Activated CD4-positive, alpha-beta T cell treated with anti-CD3 and anti-CD28 coated beads, Interleukin-10, Interleukin-2, amounts not matched to agents 100 ng/mL and 50 ng/mL, durations not matched to agents 16 hours and 8 hours (primary cell): ENCODE data around the gene APBA3.

Experiments
- DNase-seq: peaks from one replicate; pipeline ENCODE4 v3.0.0-alpha.2; 2020

Gene APBA3

GRCh38 chr19:3761382-3762129 lies at the start of gene APBA3:
APBA3 (minus strand) TSS chr19:3761692; CDS start chr19:3760264, 1,428 bp downstream.
- peak; percentile 98 for DNase-seq

GRCh38 chr19:3810708-3811355 lies 49.3 kb upstream of the APBA3 start:
- no peak for DNase-seq

DNA sequence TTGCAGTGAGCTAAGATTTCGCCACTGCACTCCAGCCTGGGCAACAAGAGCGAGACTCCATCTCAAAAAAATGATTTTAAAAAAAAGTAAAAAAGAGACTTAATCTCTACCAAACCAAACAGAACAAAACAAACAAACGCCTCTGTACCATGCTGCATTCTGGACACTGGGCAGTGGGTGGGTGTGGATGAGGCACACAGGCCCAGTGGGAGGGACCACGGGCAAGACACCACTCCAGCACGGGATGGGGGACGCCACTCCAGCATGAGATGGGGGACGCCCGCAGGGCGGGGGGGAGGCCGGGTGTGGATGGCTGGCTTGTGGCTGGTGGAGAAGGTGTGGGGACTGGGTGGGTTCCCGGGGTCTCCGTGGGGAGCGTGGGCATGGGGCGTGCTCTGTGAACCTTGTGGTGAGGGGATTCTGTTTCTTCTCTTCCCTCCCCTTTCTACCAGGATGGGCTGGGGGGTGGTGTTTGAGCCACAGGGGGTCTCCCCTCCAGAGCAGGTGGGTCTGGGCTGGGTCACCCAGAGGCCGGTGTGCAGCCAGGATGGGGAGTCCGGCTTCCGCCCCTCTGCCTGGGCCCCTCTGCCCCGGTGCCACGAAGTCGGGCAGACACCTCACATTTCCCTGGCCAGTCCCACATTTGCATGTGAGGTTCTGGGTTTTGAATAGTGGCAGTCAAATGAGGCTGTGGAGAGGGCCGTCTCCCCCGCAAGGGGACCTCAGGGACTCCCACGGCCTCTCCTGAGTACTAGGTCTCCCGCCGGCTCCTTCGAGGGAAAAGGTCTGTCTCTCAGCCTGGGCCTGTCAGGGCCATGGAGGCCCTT lies 48.6 kb upstream of the APBA3 start:
- no peak for DNase-seq

- no peak for DNase-seq
Measured at GRCh38 chr19:3808420-3809143, 47.1 kb upstream of the APBA3 start.

DNA sequence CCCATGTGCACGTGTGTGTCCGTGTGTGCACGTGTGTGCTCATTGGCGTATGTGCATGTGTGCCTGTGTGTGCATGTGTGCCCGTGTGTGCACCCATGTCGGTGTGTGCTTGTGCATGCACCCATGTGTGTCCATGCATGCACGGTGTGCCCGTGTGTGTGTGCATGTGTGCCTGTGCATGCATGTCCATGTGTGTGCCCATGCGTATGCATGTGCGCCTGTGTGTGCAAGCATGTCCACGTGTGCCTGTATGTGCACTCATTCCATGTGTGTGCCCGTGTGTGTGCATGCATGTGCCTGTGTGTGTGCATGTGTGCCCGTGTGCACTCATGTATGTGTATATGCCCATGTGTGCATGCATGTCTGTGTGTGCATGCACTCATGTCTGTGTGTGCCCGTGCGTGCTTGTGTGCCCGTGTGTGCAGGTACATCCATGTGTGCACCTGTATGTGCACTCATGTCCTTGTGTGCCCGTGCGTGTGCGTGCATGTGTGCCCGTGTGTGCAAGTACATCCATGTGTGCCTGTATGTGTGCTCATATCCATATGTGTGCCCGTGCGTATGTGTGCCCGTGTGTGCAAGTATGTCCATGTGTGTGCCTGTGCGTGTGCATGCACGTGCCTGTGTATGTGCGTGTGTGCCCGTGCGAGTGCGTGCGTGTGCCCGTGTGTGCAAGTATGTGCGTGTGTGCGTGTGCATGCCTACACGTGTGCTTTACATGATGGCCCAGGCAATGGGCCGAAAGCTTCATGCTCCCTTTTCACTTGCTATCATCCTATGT lies 46.3 kb upstream of the APBA3 start:
- no peak for DNase-seq

DNA sequence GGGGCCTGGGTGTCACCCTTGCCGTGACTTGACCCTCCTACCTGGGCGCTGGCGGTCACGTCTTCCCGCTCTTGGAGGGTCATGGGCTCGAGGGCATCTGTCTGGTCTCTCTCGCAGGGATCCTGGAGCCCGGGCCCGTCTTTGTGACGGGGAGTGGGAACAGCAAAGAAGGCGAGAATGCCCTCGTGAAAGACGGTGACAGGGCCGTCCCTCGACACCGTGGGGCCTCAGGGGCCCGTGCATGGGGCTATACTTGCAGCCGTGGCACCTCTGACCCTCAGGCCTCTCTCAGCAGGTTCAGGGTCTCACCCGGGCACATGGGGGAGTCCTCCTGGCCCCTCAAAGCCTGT lies 45.6 kb upstream of the APBA3 start:
- no peak for DNase-seq

DNA sequence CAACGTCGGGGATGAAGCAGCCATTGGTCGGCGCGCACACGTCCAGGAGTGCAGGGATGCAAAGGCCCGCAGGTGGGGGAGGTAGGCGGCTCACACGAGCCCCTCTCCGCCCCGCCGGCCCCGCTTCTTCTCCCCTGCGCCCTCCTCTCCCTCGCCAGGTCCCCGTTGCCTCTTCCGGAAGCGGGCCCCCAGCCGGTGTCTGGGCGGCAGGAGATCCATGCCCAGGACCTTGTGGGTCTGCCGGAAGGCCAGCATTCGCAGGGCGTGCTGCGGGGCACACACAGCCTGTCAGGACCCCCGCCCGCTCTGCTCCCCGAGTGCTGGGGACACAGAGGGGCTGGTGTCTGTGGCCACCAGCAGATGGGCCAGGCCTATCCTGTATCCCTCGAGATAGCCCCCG lies 44.4 kb upstream of the APBA3 start:
- no peak for DNase-seq

DNA sequence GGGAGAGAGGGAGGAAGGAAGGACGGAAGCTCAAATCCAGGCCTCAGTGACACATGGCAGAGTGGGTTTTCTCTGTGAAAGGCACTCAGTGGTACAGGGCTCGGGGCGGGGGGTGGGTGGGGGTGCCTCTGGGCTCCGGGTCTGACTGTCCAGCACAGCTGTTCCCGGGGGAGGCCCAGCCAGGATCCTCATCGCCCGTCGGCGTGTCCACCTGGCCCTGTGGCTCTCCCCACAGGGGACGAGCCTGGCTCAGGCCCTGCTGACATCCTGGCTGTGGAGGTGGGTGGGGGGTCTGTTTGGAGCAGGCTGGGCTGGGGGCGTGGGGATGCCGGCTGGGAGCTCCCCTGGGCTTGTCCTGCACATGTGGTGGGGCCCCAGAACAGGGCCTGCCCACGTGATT lies 42.9 kb upstream of the APBA3 start:
- DNase-seq = no peak

DNA sequence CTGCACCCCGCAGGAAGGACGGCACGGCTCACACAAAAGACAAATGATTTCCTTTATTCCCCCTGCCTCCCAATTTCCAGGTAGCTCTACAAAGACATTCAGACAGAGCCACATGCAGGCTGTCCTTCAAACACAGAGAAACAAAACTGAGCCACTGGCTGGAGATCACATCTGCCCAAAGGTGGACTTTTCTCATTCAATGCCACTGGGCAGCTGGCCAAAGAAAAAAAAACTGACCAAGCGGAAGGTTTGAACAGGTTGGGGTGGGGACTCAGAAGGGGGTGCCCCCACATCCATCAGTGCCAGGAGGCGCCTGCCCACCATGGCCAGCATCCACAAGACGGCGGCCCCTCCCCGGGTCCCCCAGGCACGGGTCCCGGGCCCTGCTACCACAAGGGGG lies 42.5 kb upstream of the APBA3 start:
- no peak for DNase-seq

DNA sequence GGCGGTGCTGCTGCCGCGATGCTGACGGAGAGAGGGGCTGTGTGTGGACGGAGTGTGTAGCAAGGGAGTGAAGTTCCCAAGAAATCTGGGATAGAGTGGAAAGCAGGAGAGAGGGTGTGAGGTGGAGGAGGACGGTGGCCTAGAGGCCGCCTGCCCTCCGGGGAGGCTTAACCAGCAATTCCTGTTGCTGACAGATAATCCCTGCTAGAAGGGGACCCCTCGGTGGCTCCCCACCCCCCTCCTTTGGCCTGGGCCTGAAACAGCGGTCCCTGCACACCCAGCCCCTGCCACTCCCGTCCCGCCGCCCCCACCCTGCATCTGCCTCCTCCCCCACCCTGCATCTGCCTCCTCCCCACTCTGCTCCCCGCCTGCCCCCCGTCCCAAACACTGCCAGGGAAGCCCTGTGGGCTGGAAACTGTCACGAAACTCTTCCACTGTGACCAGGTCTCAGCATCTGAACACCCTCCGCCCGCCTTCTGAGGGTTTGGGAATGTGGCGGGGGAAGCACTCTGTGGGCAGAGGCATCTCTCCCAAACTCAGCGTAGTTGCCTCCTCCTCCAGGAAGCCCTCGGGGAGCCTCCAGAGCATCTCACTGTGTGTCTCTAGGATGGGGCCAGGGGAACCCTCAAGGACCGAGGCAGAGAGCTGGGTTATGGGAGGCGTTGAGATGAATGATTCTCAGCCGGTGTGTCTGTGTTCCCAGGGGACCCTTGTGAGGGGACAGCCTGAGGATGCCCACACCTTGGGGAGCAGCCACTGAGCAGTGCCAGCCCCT lies 41.8 kb upstream of the APBA3 start:
- DNase-seq = no peak

GRCh38 chr19:3801412-3802096 lies 40.1 kb upstream of the APBA3 start:
- peak; percentile 59 for DNase-seq

GRCh38 chr19:3800996-3801395 lies 39.5 kb upstream of the APBA3 start:
- no peak for DNase-seq

- peak; percentile 45 for DNase-seq
Measured at GRCh38 chr19:3798137-3798536, 36.6 kb upstream of the APBA3 start.

- DNase-seq = no peak
Measured at GRCh38 chr19:3796358-3796757, 34.9 kb upstream of the APBA3 start.

DNA sequence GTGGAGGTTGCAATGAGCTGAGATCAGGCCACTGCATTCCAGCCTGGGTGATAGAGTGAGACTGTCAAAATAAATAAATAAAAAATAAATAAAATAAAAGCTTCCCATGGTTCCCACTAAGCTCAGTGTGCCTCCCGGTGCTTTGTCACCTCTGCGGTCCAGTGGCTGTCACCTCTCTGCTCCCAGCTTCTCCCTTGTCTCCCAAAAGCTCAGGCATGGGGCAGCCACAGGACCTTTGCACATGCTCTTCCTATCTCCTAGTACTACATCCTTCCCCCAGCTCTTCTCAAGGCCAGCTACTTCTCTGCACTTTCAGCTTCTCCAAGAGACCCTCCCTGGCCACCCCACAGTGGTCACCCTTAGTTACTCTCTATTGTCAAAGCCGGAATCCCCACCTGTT lies 32.3 kb upstream of the APBA3 start:
- DNase-seq = no peak

GRCh38 chr19:3792114-3792513 lies 30.6 kb upstream of the APBA3 start:
- DNase-seq = no peak

DNA sequence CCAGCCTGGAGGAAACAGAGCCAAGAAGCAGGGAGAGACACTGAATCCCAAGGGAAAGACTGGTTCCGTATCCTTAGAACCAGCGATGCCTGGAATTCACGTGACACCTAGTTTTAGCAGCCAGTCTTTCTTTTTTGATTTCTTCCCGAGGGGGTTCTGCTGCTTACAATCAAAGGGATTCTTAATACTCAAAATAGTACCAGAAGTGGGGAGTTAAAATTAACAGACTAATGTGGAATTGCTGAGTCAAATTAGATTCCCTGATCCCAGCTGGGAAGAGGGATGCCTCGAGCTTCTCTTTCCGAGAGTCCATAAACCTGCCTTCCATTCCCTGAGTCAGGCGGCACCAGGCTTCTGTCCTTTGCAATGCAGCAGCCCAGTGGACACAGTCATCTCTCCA lies 29.4 kb upstream of the APBA3 start:
- no peak for DNase-seq

DNA sequence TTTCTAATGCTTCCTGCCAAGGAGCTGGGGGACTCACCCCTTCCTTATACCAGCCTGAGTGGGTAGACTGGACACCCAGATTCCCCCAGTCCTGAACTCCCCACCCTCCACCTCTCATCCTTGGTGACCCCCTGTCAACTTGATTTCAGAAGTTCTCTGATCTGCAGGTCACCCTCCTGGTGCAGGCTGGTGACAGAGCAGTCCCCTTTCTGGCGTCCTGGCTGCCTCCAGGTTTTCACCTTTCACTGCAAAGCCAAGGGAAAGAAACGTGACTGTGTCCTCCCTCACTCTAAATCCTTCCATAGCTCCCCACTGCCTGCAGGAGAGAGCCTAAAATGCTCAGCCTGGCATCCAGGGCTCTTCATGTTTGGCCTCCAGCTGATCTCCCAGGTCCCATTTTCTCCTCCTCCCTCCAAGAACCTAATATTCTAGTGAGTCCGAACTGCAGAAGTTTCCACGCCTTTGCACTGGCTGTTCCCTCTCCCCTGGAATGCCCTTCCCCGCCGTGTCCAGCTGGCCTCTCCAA lies 28.8 kb upstream of the APBA3 start:
- DNase-seq = no peak

DNA sequence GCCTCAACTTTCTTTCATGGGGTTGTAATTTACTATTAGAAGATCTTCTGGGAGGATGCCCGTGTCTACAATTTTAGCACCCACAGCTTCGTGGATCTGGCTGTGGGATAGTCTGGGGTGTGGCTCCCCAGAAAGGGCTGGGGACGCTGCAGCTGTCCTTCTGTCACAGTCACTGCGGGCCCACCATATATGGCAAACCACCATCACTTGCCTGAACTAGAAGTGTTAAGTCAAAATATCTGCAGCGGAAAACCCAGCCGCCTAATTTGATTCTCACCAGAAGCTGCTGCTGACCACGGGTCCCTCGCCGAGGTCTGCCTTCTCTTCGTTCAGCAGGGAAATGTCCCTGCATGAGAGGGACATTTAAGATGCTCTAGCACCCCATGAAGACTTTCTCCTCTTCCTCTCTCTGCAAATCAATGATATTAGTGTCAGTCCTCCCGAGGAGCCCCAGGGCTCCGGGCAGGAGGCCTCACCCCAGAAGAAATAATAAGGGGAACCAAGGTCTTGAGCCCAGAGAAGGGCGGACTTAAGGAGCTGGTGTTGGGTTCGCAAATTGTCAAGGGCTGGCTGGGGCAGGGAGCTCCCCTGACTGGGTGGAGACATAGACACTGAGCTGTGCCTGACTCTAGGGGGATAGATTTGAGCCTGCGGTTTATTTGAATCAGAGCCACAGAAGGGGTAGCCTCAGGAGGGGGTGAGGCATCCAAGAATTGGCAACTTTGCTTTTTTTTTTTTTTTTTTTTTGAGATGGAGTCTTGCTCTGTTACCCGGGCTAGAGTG lies 27.7 kb upstream of the APBA3 start:
- DNase-seq = no peak
